K562 (cell line): Measurements from ENCODE around the gene NBPF12. TPM values are rescaled to one million over a fixed set of nuclear protein-coding genes. Genes with fewer than 3 reads are reported as not detected.
"Not testable (repeated sequence)": the region's sequence is repeated elsewhere in the genome, so short reads cannot be mapped to it uniquely, and the experiment has no call there.

Source experiments
- ATAC-seq: fragments of 200-7000 bp; cut with Tn5 transposase; 3 replicates; pipeline ENCODE4 v1.9.1; 2020; ENCODE audit warnings: moderate library complexity
- BruUV-seq: library from RNA; stranded (reverse); fragments of 400-500 nt; replicated peaks from 2 replicates; lab custom pipeline; 2021; lab: Mats Ljungman, UMichigan
- CTCF ChIA-PET: fragments of 300-600 bp; formaldehyde crosslinking; extraction: SDS; loops from one replicate; lab custom pipeline; 2021; ENCODE audit warnings: low intra/inter-chr PET ratio; lab: Yijun Ruan, JAX
- POLR2A ChIA-PET: fragments of 300-600, 350-650 bp; sonication (Branson Sonifier 250); formaldehyde crosslinking; extraction: SDS; loops from one replicate; lab custom pipeline; 2021; ENCODE audit warnings: antibody characterized with exemption, inconsistent platforms; lab: Yijun Ruan, JAX
- DNase-seq, 4 experiments: peaks; one replicate each; pipeline versions ENCODE4 v3.0.0 to v3.0.0-alpha.2; 2011 to 2018; ENCODE audit warnings: low spot score in 3 of 4, mixed read lengths in 3 of 4; ENCODE audit errors: extremely low read depth in 1 of 4
- FAIRE-seq: peaks from 2 replicates; lab custom pipeline; 2011; peaks lifted over from hg19 to GRCh38; lab: Jason Lieb, UNC
- H2AFZ ChIP-seq: 2 replicates; pipeline ENCODE4 v1.6.0; 2011; ENCODE audit warnings: low read depth, low read length, control low read depth, inconsistent platforms
- H3K27ac ChIP-seq: fragments of 200-600 bp; 3 replicates; pipeline ENCODE4 v1.8.0; 2011; ENCODE audit warnings: low read depth, mild to moderate bottlenecking, control low read depth, inconsistent platforms, low read length, moderate library complexity, mixed read lengths; ENCODE audit errors: extremely low read depth
- H3K27me3 ChIP-seq, 2 experiments: fragments of 300-600 bp in 1 of 2; 2 replicates in 1 of 2; 3 replicates in 1 of 2; pipeline versions ENCODE4 v1.6.0 to v1.8.0; 2011; ENCODE audit warnings: inconsistent platforms in 2 of 2, low read length in 2 of 2, mild to moderate bottlenecking in 1 of 2, mixed read lengths in 1 of 2, moderate library complexity in 1 of 2; ENCODE audit not compliant: control insufficient read depth in 2 of 2, insufficient read depth in 2 of 2
- H3K36me3 ChIP-seq: fragments of 300-600 bp; 3 replicates; pipeline ENCODE4 v1.8.0; 2011; ENCODE audit warnings: mild to moderate bottlenecking, low read length, inconsistent platforms; ENCODE audit not compliant: control insufficient read depth, insufficient read depth
- H3K4me1 ChIP-seq, 2 experiments: fragments of 200-600 bp in 1 of 2; replicated peaks in 1 of 2; 2 replicates in 1 of 2; 3 replicates in 1 of 2; pipeline versions ENCODE4 v1.5.1 to v1.8.0; 2011; ENCODE audit warnings: inconsistent platforms in 2 of 2, low read length in 2 of 2, mild to moderate bottlenecking in 1 of 2, mixed read lengths in 1 of 2, moderate library complexity in 1 of 2; ENCODE audit not compliant: control insufficient read depth in 2 of 2, insufficient read depth in 2 of 2
- H3K4me2 ChIP-seq: 2 replicates; pipeline ENCODE4 v1.6.1; 2011; ENCODE audit warnings: low read length, control low read depth, inconsistent platforms, mixed read lengths; ENCODE audit not compliant: insufficient read depth
- H3K4me3 ChIP-seq: fragments of 200-600 bp; sonication (generic), shearing (Covaris generic); 2 replicates; pipeline ENCODE4 v1.5.1; 2016; ENCODE audit warnings: control low read depth, inconsistent platforms
- H3K79me2 ChIP-seq: fragments of 200-600 bp; 3 replicates; pipeline ENCODE4 v1.8.0; 2011; ENCODE audit warnings: low read length, inconsistent platforms; ENCODE audit not compliant: control insufficient read depth, insufficient read depth
- H3K9ac ChIP-seq, 2 experiments: 2 replicates each; pipeline versions ENCODE4 v1.6.0 to v1.6.1; 2011; ENCODE audit warnings: low read depth in 2 of 2, low read length in 2 of 2, control low read depth in 1 of 2, inconsistent platforms in 1 of 2, mild to moderate bottlenecking in 1 of 2, mixed read lengths in 1 of 2; ENCODE audit not compliant: insufficient read depth in 1 of 2
- H3K9me1 ChIP-seq: one replicate; pipeline ENCODE4 v1.6.0; 2011; ENCODE audit warnings: inconsistent platforms, mild to moderate bottlenecking, low read length, moderate library complexity; ENCODE audit not compliant: control insufficient read depth, insufficient read depth
- H3K9me3 ChIP-seq: replicated peaks from 2 replicates; pipeline ENCODE4 v1.5.1; 2011; ENCODE audit warnings: low read depth, low read length, inconsistent platforms; ENCODE audit not compliant: control insufficient read depth, insufficient read depth
- H4K20me1 ChIP-seq: replicated peaks from 2 replicates; pipeline ENCODE4 v1.6.1; 2011; ENCODE audit warnings: low read length, inconsistent platforms, mixed read lengths; ENCODE audit not compliant: control insufficient read depth, insufficient read depth
- ETV6 ChIP-seq, 3 experiments: fragments of 150-350 bp in 1 of 3; sonication (generic) in 1 of 3; formaldehyde crosslinking in 1 of 3; IDR thresholded peaks; 2 replicates each; pipeline versions ENCODE4 v1.6.1 to v1.8.0; 2014 to 2022; ENCODE audit warnings: borderline replicate concordance in 2 of 3, low read depth in 2 of 3, antibody characterized with exemption in 1 of 3, low read length in 1 of 3, mild to moderate bottlenecking in 1 of 3, missing genetic modification reagents in 1 of 3
- NFRKB ChIP-seq: fragments of 450-650 bp; IDR thresholded peaks from 2 replicates; pipeline ENCODE4 v1.6.1; 2016; ENCODE audit warnings: low read depth
- NR2C2 ChIP-seq, 2 experiments: fragments of 200-800 bp in 1 of 2; sonication (Bioruptor generic) in 1 of 2; sonication (generic) in 1 of 2; formaldehyde crosslinking in 1 of 2; IDR thresholded peaks; 2 replicates each; pipeline versions ENCODE4 v1.6.1 to v1.8.0; 2016 to 2022; ENCODE audit warnings: mild to moderate bottlenecking in 1 of 2, missing compliant biosample characterization in 1 of 2, missing genetic modification characterization in 1 of 2, missing genetic modification reagents in 1 of 2
- PKNOX1 ChIP-seq: fragments of 450-650 bp; IDR thresholded peaks from 2 replicates; pipeline ENCODE4 v1.6.1; 2016
- POLR2AphosphoS5 ChIP-seq: IDR thresholded peaks from 2 replicates; pipeline ENCODE4 v1.6.1; 2011; ENCODE audit warnings: mild to moderate bottlenecking, low read depth, low read length, moderate library complexity; ENCODE audit not compliant: control insufficient read depth, insufficient read depth
- SPI1 ChIP-seq: IDR thresholded peaks from 2 replicates; pipeline ENCODE4 v1.6.1; 2011; ENCODE audit warnings: low read depth, low read length, control low read depth, borderline replicate concordance
- WGBS: fragments of 100-300 bp; shearing (Covaris generic); methylation state at CpG from one replicate; pipeline ENCODE4 v1.1.6; 2016; ENCODE audit warnings: low coverage, mixed read lengths; ENCODE audit not compliant: insufficient coverage; ENCODE audit errors: missing lambda C conversion rate; 5-methylcytosine and 5-hydroxymethylcytosine counted together
- in situ Hi-C: fragments of 300-500 bp; cut with MboI; formaldehyde crosslinking; loops from 4 replicates; pipeline ENCODE4 v1.15.0; 2018; ENCODE audit warnings: inconsistent platforms, mixed read lengths
- intact Hi-C: fragments of 100-400 bp; cut with micrococcal nuclease; formaldehyde crosslinking; loops from 2 replicates; pipeline ENCODE4 v1.14.2; 2022
- polyA plus RNA-seq, 8 experiments: library from polyadenylated mRNA; depleted of rRNA in 4 of 8; stranded (reverse) in 5 of 8; unstranded in 3 of 8; fragments of >200 nt; fragmentation: Nextera tagmentation in 2 of 8; fragmentation: Illumina TruSeq in 1 of 8; extraction: Ambion mirVana in 2 of 8; extraction: Trizol in 1 of 8; gene quantifications; 2 replicates each; pipeline versions ENCODE4 v1.2.1 to v1.2.3, GENCODE V29; 2011 to 2014; ENCODE audit warnings: inconsistent platforms in 1 of 8, missing spikeins in 1 of 8
- total RNA-seq, 7 experiments: library from RNA; depleted of rRNA in 6 of 7; stranded (reverse); fragments of >200 nt in 6 of 7; fragmentation: Illumina TruSeq in 2 of 7; extraction: Trizol in 2 of 7; gene quantifications; 2 replicates each; pipeline versions ENCODE4 v1.2.1 to v1.2.3, GENCODE V29; 2011 to 2021; ENCODE audit warnings: low replicate concordance in 1 of 7

NBPF12 gene
- total and polyA plus RNA-seq, 9 of the 15 experiments (the other 6 are each of a cell fraction or from before 2014, with no cell fraction given) = 2.4 to 14.5 (median 8.2) TPM

- H4K20me1 ChIP-seq, FAIRE-seq, ATAC-seq, H3K9ac ChIP-seq, BruUV-seq, H3K9me3 ChIP-seq, H3K27me3 ChIP-seq, CTCF ChIA-PET, H3K4me2 ChIP-seq, H2AFZ ChIP-seq, H3K36me3 ChIP-seq, H3K4me1 ChIP-seq, H3K9me1 ChIP-seq, intact Hi-C loops, DNase-seq, H3K4me3 ChIP-seq, H3K27ac ChIP-seq, POLR2A ChIA-PET: not testable (repeated sequence)
- 75% methylated on average over 1 of the region's 1 CpG for WGBS
- in situ Hi-C loops = loop anchor here (5.0 kb wide), 1 partner anchor 1227 kb away; no protein-coding TSS in a partner anchor
- H3K79me2 ChIP-seq = peaks cover 20% of the 10 kb centered on the region
These were observed 7.9 kb upstream of the NBPF12 start for GRCh38 chr1:146930225-146930624.

- BruUV-seq = TSS peak; percentile 49
- Histone ChIP-seq H3K4me3 (peak overlapping the region; percentile 46), H3K9ac (peak overlapping the region; percentile 84 to 91; a peak in 3 of 4 replicates), H2AFZ (peak overlapping the region; percentile 70), H3K27ac (peak overlapping the region; percentile 97), H3K4me2 (peak overlapping the region; percentile 81), H3K79me2 (peaks cover 31% of the 10 kb centered on the region)
- FAIRE-seq; H3K27me3 ChIP-seq; POLR2A ChIA-PET; H4K20me1 ChIP-seq; H3K36me3 ChIP-seq; CTCF ChIA-PET; H3K4me1 ChIP-seq; H3K9me1 ChIP-seq; intact Hi-C loops; H3K9me3 ChIP-seq; TF ChIP-seq ETV6 (CRISPR knock-in tag; IDR thresholded peaks at IDR 0.05; ENCODE audit: borderline replicate concordance); NR2C2 (CRISPR knock-in tag; IDR thresholded peaks at IDR 0.05): not testable (repeated sequence)
- DNase-seq (peak in 1 of 4 experiments; percentile 66), ATAC-seq (peak; percentile 64)
- WGBS = 0% methylated on average over 6 of the region's 8 CpGs
- in situ Hi-C loops = loop anchor here (5.0 kb wide), 1 partner anchor 1223 kb away; no protein-coding TSS in a partner anchor
- TF ChIP-seq NFRKB = 0 out of 2 replicates have a peak, but pooled peaks have one; percentile 54
- 0 out of 2 replicates have a peak, but pooled peaks have one; percentile 17 for TF ChIP-seq SPI1
- 0 out of 2 replicates have a peak, but pooled peaks have one; percentile 30 for TF ChIP-seq POLR2AphosphoS5
- TF ChIP-seq ETV6 (IDR thresholded peaks at IDR 0.05; ENCODE audit: borderline replicate concordance in 1 of 2, low read depth in 2 of 2, low read length in 1 of 2) = peak in 1 of 2 experiments; percentile 81; a peak in 1 of 4 replicates
- TF ChIP-seq NR2C2 (tag; IDR thresholded peaks at IDR 0.05) = 0 out of 2 replicates have a peak, but pooled peaks have one; percentile 30
- peak; percentile 49; the same call in 1 of the 2 replicates for TF ChIP-seq PKNOX1
These were observed 3.5 kb upstream of the NBPF12 start for GRCh38 chr1:146934390-146935223.
